Spleen (tissue), 7 donors: Measurements from ENCODE around the gene JPH4.

Source experiments
- CTCF ChIP-seq, 11 experiments: fragments of 200-600 bp in 7 of 11; fragments of 450-650 bp in 4 of 11; sonication (generic) in 4 of 11; IDR thresholded peaks in 8 of 11; conservative IDR thresholded peaks in 3 of 11; 1 replicate in 7 of 11; 2 replicates in 4 of 11; pipeline versions ENCODE4 v1.4.0 to v1.8.0; 2016 to 2021; ENCODE audit warnings: antibody characterized with exemption in 11 of 11, inconsistent platforms in 4 of 11, mild to moderate bottlenecking in 1 of 11
- POLR2A ChIP-seq, 3 donors: fragments of 450-650 bp; IDR thresholded peaks; one replicate each; pipeline ENCODE4 v1.5.1; 2017; ENCODE audit warnings: antibody characterized with exemption in 3 of 3, mild to moderate bottlenecking in 1 of 3
- donor health status: DM: no; HTN: no; CAD: no; lungs with moderate emphysema.
- donor health status: DM: no; HTN: no; CAD: no.
- donor health status: DM: no; HTN: no; CAD: no.

GRCh38 chr14:23609001-23609400 is 30.4 kb upstream of the JPH4 start:
- TF ChIP-seq POLR2A (IDR thresholded peaks at IDR 0.05) (no peak), CTCF (IDR thresholded peaks at IDR 0.05 in 8 of 11, conservative IDR thresholded peaks at IDR 0.05 in 3 of 11) (no peak)
